IMR-90 (cell line): ENCODE measurements around the gene FOXN3. TPM values are rescaled to one million over a fixed set of nuclear protein-coding genes. Genes with fewer than 3 reads are reported as not detected.

Experiments
- ATAC-seq: fragments of 200-7000 bp; cut with Tn5 transposase; 2 replicates; pipeline ENCODE4 v1.9.1; 2020; ENCODE audit warnings: low read depth, mild to moderate bottlenecking, moderate library complexity
- BruUV-seq: library from RNA; stranded (reverse); fragments of 400-500 nt; replicated peaks from 2 replicates; lab custom pipeline; 2021; lab: Mats Ljungman, UMichigan
- CTCF ChIA-PET: fragments of 300-600 bp; formaldehyde crosslinking; extraction: SDS; loops from one replicate; lab custom pipeline; 2021; ENCODE audit warnings: antibody characterized with exemption; lab: Yijun Ruan, JAX
- POLR2A ChIA-PET: fragments of 300-600 bp; sonication (Branson Sonifier 250); formaldehyde crosslinking; loops from one replicate; lab custom pipeline; 2022; ENCODE audit warnings: antibody characterized with exemption; ENCODE audit not compliant: unreplicated experiment; lab: Charles Lee
- DNase-seq: peaks from one replicate; pipeline ENCODE4 v3.0.0; 2013
- H2AFZ ChIP-seq: replicated peaks from 2 replicates; pipeline ENCODE3; 2013; ENCODE audit warnings: low read length, mild to moderate bottlenecking; ENCODE audit not compliant: poor library complexity
- H2AK5ac ChIP-seq: 2 replicates; pipeline ENCODE4 v1.6.1; 2013; ENCODE audit warnings: low read depth, low read length, inconsistent platforms
- H2AK9ac ChIP-seq: replicated peaks from 2 replicates; pipeline ENCODE3; 2013; ENCODE audit warnings: mild to moderate bottlenecking, low read depth, low read length, moderate library complexity; ENCODE audit not compliant: poor library complexity
- H2BK120ac ChIP-seq: 2 replicates; pipeline ENCODE4 v1.6.1; 2013; ENCODE audit warnings: low read depth, low read length, inconsistent platforms
- H2BK15ac ChIP-seq: 3 replicates; pipeline ENCODE4 v1.6.1; 2013; ENCODE audit warnings: low read depth, low read length, inconsistent platforms
- H2BK20ac ChIP-seq: 2 replicates; pipeline ENCODE4 v1.6.1; 2013; ENCODE audit warnings: low read depth, mild to moderate bottlenecking, inconsistent platforms, low read length, moderate library complexity
- H2BK5ac ChIP-seq: 2 replicates; pipeline ENCODE4 v1.6.1; 2013; ENCODE audit warnings: mild to moderate bottlenecking, low read depth, low read length, inconsistent platforms; ENCODE audit not compliant: poor library complexity, severe bottlenecking
- H3K14ac ChIP-seq: replicated peaks from 2 replicates; pipeline ENCODE4 v1.6.1; 2013; ENCODE audit warnings: low read depth, low read length, inconsistent platforms
- H3K18ac ChIP-seq: 2 replicates; pipeline ENCODE4 v1.6.1; 2013; ENCODE audit warnings: low read depth, low read length, control low read depth
- H3K23ac ChIP-seq: 2 replicates; pipeline ENCODE4 v1.6.1; 2013; ENCODE audit warnings: low read depth, low read length, inconsistent platforms
- H3K27ac ChIP-seq: 2 replicates; pipeline ENCODE4 v1.5.1; 2013; ENCODE audit warnings: mild to moderate bottlenecking, control low read depth, low read length; ENCODE audit not compliant: insufficient read depth
- H3K27me3 ChIP-seq: 2 replicates; pipeline ENCODE4 v1.6.1; 2013; ENCODE audit warnings: low read length; ENCODE audit not compliant: control insufficient read depth, insufficient read depth
- H3K36me3 ChIP-seq: 2 replicates; pipeline ENCODE4 v1.6.1; 2013; ENCODE audit warnings: low read length, mixed read lengths; ENCODE audit not compliant: control insufficient read depth, insufficient read depth
- H3K4ac ChIP-seq: 2 replicates; pipeline ENCODE4 v1.6.1; 2013; ENCODE audit warnings: low read depth, low read length, inconsistent platforms
- H3K4me1 ChIP-seq: 2 replicates; pipeline ENCODE4 v1.6.1; 2013; ENCODE audit warnings: low read length, mixed read lengths; ENCODE audit not compliant: control insufficient read depth, insufficient read depth
- H3K4me2 ChIP-seq: 2 replicates; pipeline ENCODE4 v1.6.1; 2013; ENCODE audit warnings: low read depth, mild to moderate bottlenecking, control low read depth, low read length, moderate library complexity
- H3K4me3 ChIP-seq: 2 replicates; pipeline ENCODE4 v1.5.1; 2013; ENCODE audit warnings: low read depth, mild to moderate bottlenecking, control low read depth, low read length, moderate library complexity; ENCODE audit not compliant: insufficient read depth
- H3K56ac ChIP-seq: 2 replicates; pipeline ENCODE4 v1.6.1; 2013; ENCODE audit warnings: low read length, inconsistent platforms; ENCODE audit not compliant: insufficient read depth; ENCODE audit errors: extremely low read depth
- H3K79me1 ChIP-seq, 2 experiments: 2 replicates each; pipeline ENCODE4 v1.6.1; 2013; ENCODE audit warnings: low read length in 2 of 2, inconsistent platforms in 1 of 2, low read depth in 1 of 2
- H3K9ac ChIP-seq: 2 replicates; pipeline ENCODE4 v1.6.1; 2013; ENCODE audit warnings: low read depth, low read length, control low read depth
- H3K9me1 ChIP-seq: 2 replicates; pipeline ENCODE4 v1.6.1; 2013; ENCODE audit warnings: low read length, inconsistent platforms; ENCODE audit not compliant: insufficient read depth
- H3K9me3 ChIP-seq: 2 replicates; pipeline ENCODE4 v1.6.1; 2013; ENCODE audit warnings: low read length; ENCODE audit not compliant: control insufficient read depth, insufficient read depth
- H4K20me1 ChIP-seq: 2 replicates; pipeline ENCODE4 v1.6.1; 2013; ENCODE audit warnings: low read length, inconsistent platforms; ENCODE audit not compliant: insufficient read depth
- H4K5ac ChIP-seq: 2 replicates; pipeline ENCODE4 v1.6.1; 2013; ENCODE audit warnings: mild to moderate bottlenecking, low read depth, low read length, control low read depth
- H4K8ac ChIP-seq, 2 experiments: 2 replicates each; pipeline ENCODE4 v1.6.1; 2013; ENCODE audit warnings: low read depth in 2 of 2, low read length in 2 of 2, control low read depth in 1 of 2, inconsistent platforms in 1 of 2
- H4K91ac ChIP-seq: 2 replicates; pipeline ENCODE4 v1.6.1; 2013; ENCODE audit warnings: low read depth, low read length, inconsistent platforms; ENCODE audit not compliant: insufficient read depth
- FOS ChIP-seq: fragments of 150-350 bp; IDR thresholded peaks from 2 replicates; pipeline ENCODE4 v1.6.1; 2016; ENCODE audit warnings: low read depth, low read length
- MAZ ChIP-seq: IDR thresholded peaks from 2 replicates; pipeline ENCODE4 v1.6.1; 2012; ENCODE audit warnings: low read depth, mild to moderate bottlenecking, low read length, improper control_type of control experiment, moderate library complexity, borderline replicate concordance
- MXI1 ChIP-seq: IDR thresholded peaks from 2 replicates; pipeline ENCODE4 v1.6.1; 2012; ENCODE audit warnings: low read depth, mild to moderate bottlenecking, low read length, moderate library complexity, borderline replicate concordance
- NFE2L2 ChIP-seq: fragments of 150-350 bp; IDR thresholded peaks from 2 replicates; pipeline ENCODE4 v1.6.1; 2016; ENCODE audit warnings: low read depth, mild to moderate bottlenecking, low read length
- RCOR1 ChIP-seq: IDR thresholded peaks from 2 replicates; pipeline ENCODE4 v1.6.1; 2012; ENCODE audit warnings: mild to moderate bottlenecking, low read length, improper control_type of control experiment; ENCODE audit not compliant: insufficient replicate concordance
- USF2 ChIP-seq: fragments of 150-350 bp; IDR thresholded peaks from 2 replicates; pipeline ENCODE4 v1.6.1; 2017; ENCODE audit warnings: mild to moderate bottlenecking, antibody characterized with exemption, low read length, low read depth
- WGBS, 2 experiments: methylation state at CpG; one replicate each; pipeline versions ENCODE4 v1.1.5 to v1.1.7; 2013; ENCODE audit warnings: missing lambda C conversion rate in 2 of 2; ENCODE audit not compliant: insufficient read length in 1 of 2; ENCODE audit errors: extremely low coverage in 2 of 2; 5-methylcytosine and 5-hydroxymethylcytosine counted together
- dilution Hi-C: fragments of 300-500 bp; cut with HindIII; formaldehyde crosslinking; loops from one replicate; pipeline ENCODE4 v1.14.3; 2018; ENCODE audit warnings: low sequenced_read_pairs; ENCODE audit not compliant: unreplicated experiment
- in situ Hi-C: fragments of 300-500 bp; cut with MboI; formaldehyde crosslinking; loops from 3 replicates; pipeline ENCODE4 v1.14.3; 2019; ENCODE audit warnings: low sequenced_read_pairs, inconsistent platforms, mixed read lengths
- intact Hi-C: fragments of 100-400 bp; cut with micrococcal nuclease; formaldehyde crosslinking; loops from 2 replicates; pipeline ENCODE4 v1.10.0; 2022
- polyA plus RNA-seq, 3 experiments: library from polyadenylated mRNA; depleted of rRNA; stranded (reverse); fragments of >200 nt; gene quantifications; 2 replicates each; pipeline ENCODE4 v1.2.3, GENCODE V29; 2012; ENCODE audit warnings: low replicate concordance in 1 of 3
- total RNA-seq: library from RNA; depleted of rRNA; stranded (reverse); fragments of >200 nt; gene quantifications from 2 replicates; pipeline ENCODE4 v1.2.3, GENCODE V29; 2012

Gene FOXN3
- total and polyA plus RNA-seq, 2 of the 4 experiments (the other 2 are of a cell fraction), result 22.6 to 33.7 TPM

- Histone ChIP-seq H3K36me3 (no peaks in the 10 kb centered on the region; the same call in 1 of the 2 replicates), H4K8ac (no peak overlapping the region), H3K23ac (no peak overlapping the region), H3K9me1 (peaks cover 3% of the 10 kb centered on the region; the same call in 1 of the 2 replicates), H3K9me3 (no peaks in the 10 kb centered on the region), H4K20me1 (peaks cover 10% of the 10 kb centered on the region; the same call in 1 of the 2 replicates), H3K56ac (no peak overlapping the region), H3K4me3 (no peak overlapping the region), H3K4ac (no peak overlapping the region), H2BK15ac (no peak overlapping the region), H3K14ac (no peak overlapping the region), H3K18ac (no peak overlapping the region), H4K5ac (no peak overlapping the region), H3K79me1 (peaks cover 51 to 64% of the 10 kb centered on the region in 2 experiments), H2AK9ac (no peak overlapping the region), H4K91ac (no peak overlapping the region), H3K4me2 (no peak overlapping the region), H3K4me1 (0 out of 2 replicates have a peak, but pooled peaks cover 2% of the 10 kb centered on the region), H3K27ac (no peak overlapping the region), H2BK5ac (no peak overlapping the region), H2BK120ac (no peak overlapping the region), H3K27me3 (no peaks in the 10 kb centered on the region), H2AK5ac (no peak overlapping the region), H2BK20ac (no peak overlapping the region), H3K9ac (no peak overlapping the region), H2AFZ (no peak overlapping the region)
- ChIA-PET POLR2A (no interaction called here), CTCF (no interaction called here)
- no peak for ATAC-seq
- intact Hi-C loops (no loop called here), dilution Hi-C loops (no loop called here), in situ Hi-C loops (no loop called here)
- no peak for TF ChIP-seq MXI1
- TF ChIP-seq MAZ, result no peak
- TF ChIP-seq USF2, result no peak
- no peak for TF ChIP-seq NFE2L2
- TF ChIP-seq FOS, result no peak
- TF ChIP-seq RCOR1, result no peak
- BruUV-seq, result no TSS peak
- DNase-seq, result no peak
- WGBS, 2 experiments, result no CpG with 5 or more reads among the region's 4 CpGs
Measured at GRCh38 chr14:89197623-89198022, 219.4 kb downstream of the FOXN3 start.
